Skeletal muscle tissue (tissue), 4 donors: ENCODE results near the gene AQP10. TPM values are rescaled to one million over a fixed set of nuclear protein-coding genes. Genes with fewer than 3 reads are reported as not detected.
"Not testable (repeated sequence)": the region's sequence is repeated elsewhere in the genome, so short reads cannot be mapped to it uniquely, and the experiment has no call there.

Experiments
- H3K27ac ChIP-seq: one replicate; pipeline ENCODE4 v1.7.0; 2013; ENCODE audit warnings: mild to moderate bottlenecking, low read depth, low read length, inconsistent platforms
- H3K27me3 ChIP-seq, 3 donors: one replicate each; pipeline ENCODE4 v1.7.0; 2013; ENCODE audit warnings: low read length in 3 of 3; ENCODE audit not compliant: control insufficient read depth in 3 of 3, insufficient read depth in 3 of 3
- H3K36me3 ChIP-seq, 3 donors: one replicate each; pipeline ENCODE4 v1.7.0; 2013; ENCODE audit warnings: low read length in 3 of 3; ENCODE audit not compliant: control insufficient read depth in 3 of 3, insufficient read depth in 3 of 3
- H3K4me1 ChIP-seq, 3 donors: one replicate each; pipeline ENCODE4 v1.7.0; 2013; ENCODE audit warnings: low read length in 3 of 3, mild to moderate bottlenecking in 3 of 3; ENCODE audit not compliant: control insufficient read depth in 3 of 3, insufficient read depth in 3 of 3
- H3K4me3 ChIP-seq, 3 donors: one replicate each; pipeline ENCODE4 v1.7.0; 2013; ENCODE audit warnings: low read length in 3 of 3
- H3K9ac ChIP-seq, 3 donors: one replicate each; pipeline ENCODE4 v1.7.0; 2013; ENCODE audit warnings: low read length in 3 of 3, mild to moderate bottlenecking in 3 of 3, moderate library complexity in 2 of 3, low read depth in 1 of 3
- H3K9me3 ChIP-seq, 3 donors: one replicate each; pipeline ENCODE4 v1.7.0; 2013; ENCODE audit warnings: low read length in 3 of 3; ENCODE audit not compliant: control insufficient read depth in 3 of 3
- total RNA-seq: library from RNA; depleted of rRNA; stranded (reverse); fragments of >200 nt; gene quantifications from one replicate; pipeline ENCODE4 v1.2.3, GENCODE V29; 2014
- donor health status: Osteomylitis.

The AQP10 gene
- total RNA-seq, 1 donor from 2014 or later, result not detected

- Histone ChIP-seq H3K9ac (peak overlapping the region in 1 of 3 donors; percentile 20), H3K27me3 (peaks cover 7 to 38% (median 38%) of the 10 kb centered on the region in 3 donors), H3K27ac (peak overlapping the region; percentile 36), H3K36me3 (peaks cover 0 to 8% (median 0%) of the 10 kb centered on the region in 3 donors), H3K4me3 (peak overlapping the region in 2 of 3 donors; percentile 5 to 22), H3K4me1 (peaks cover 29 to 33% (median 31%) of the 10 kb centered on the region in 3 donors), H3K9me3 (no peaks in the 10 kb centered on the region)
Measured at GRCh38 chr1:154329152-154329521, 8.2 kb downstream of the AQP10 start.

GRCh38 chr1:154329551-154330131, 8.7 kb downstream of the AQP10 start:
- no peaks in the 10 kb centered on the region for H3K9me3 ChIP-seq
- no peak overlapping the region for H3K4me3 ChIP-seq
- H3K27ac ChIP-seq, result no peak overlapping the region
- H3K36me3 ChIP-seq, result peaks cover 0 to 8% (median 0%) of the 10 kb centered on the region in 3 donors
- H3K9ac ChIP-seq, result no peak overlapping the region
- peaks cover 26 to 32% (median 31%) of the 10 kb centered on the region in 3 donors for H3K4me1 ChIP-seq
- peaks cover 7 to 36% (median 33%) of the 10 kb centered on the region in 3 donors for H3K27me3 ChIP-seq

- H3K27me3 ChIP-seq, result peaks cover 7 to 34% (median 29%) of the 10 kb centered on the region in 3 donors
- no peaks in the 10 kb centered on the region for H3K9me3 ChIP-seq
- no peak overlapping the region for H3K27ac ChIP-seq
- peaks cover 0 to 8% (median 0%) of the 10 kb centered on the region in 3 donors for H3K36me3 ChIP-seq
- peaks cover 22 to 31% (median 26%) of the 10 kb centered on the region in 3 donors for H3K4me1 ChIP-seq
- H3K9ac ChIP-seq, result no peak overlapping the region
- H3K4me3 ChIP-seq, result no peak overlapping the region
Measured at GRCh38 chr1:154330669-154331068, 9.8 kb downstream of the AQP10 start.

- no peak overlapping the region for H3K9ac ChIP-seq
- no peak overlapping the region for H3K4me3 ChIP-seq
- peaks cover 2 to 8% (median 4%) of the 10 kb centered on the region in 3 donors for H3K27me3 ChIP-seq
- peaks cover 0 to 13% (median 7%) of the 10 kb centered on the region in 3 donors for H3K36me3 ChIP-seq
- peaks cover 0 to under 1% (median 0%) of the 10 kb centered on the region in 3 donors for H3K4me1 ChIP-seq
- H3K27ac ChIP-seq, result no peak overlapping the region
- H3K9me3 ChIP-seq, result no peaks in the 10 kb centered on the region
Measured at GRCh38 chr1:154334079-154335024, 13.5 kb downstream of the AQP10 start.

GRCh38 chr1:154335025-154335714, 14.3 kb downstream of the AQP10 start:
- Histone ChIP-seq H3K27me3 (peaks cover 0 to 4% (median 0%) of the 10 kb centered on the region in 3 donors), H3K27ac (no peak overlapping the region), H3K9me3 (no peaks in the 10 kb centered on the region), H3K4me3 (no peak overlapping the region), H3K36me3 (peaks cover 0 to 20% (median 9%) of the 10 kb centered on the region in 3 donors), H3K4me1 (no peaks in the 10 kb centered on the region), H3K9ac (no peak overlapping the region)

- Histone ChIP-seq H3K9me3 (no peaks in the 10 kb centered on the region), H3K4me3 (no peak overlapping the region), H3K36me3 (peaks cover 6 to 14% (median 14%) of the 10 kb centered on the region in 3 donors), H3K27me3 (no peaks in the 10 kb centered on the region), H3K4me1 (no peaks in the 10 kb centered on the region), H3K27ac (no peak overlapping the region), H3K9ac (no peak overlapping the region)
Measured at GRCh38 chr1:154337253-154337894, 16.5 kb downstream of the AQP10 start.

GRCh38 chr1:154338875-154339274, 18.0 kb downstream of the AQP10 start:
- no peak overlapping the region for H3K27ac ChIP-seq
- H3K36me3 ChIP-seq, result peaks cover 6 to 23% (median 16%) of the 10 kb centered on the region in 3 donors

GRCh38 chr1:154341366-154341765, 20.5 kb downstream of the AQP10 start:
- not testable (repeated sequence) for H3K9ac ChIP-seq, H3K27ac ChIP-seq, H3K4me3 ChIP-seq, H3K27me3 ChIP-seq, H3K9me3 ChIP-seq, H3K4me1 ChIP-seq
- peaks cover 13 to 45% (median 24%) of the 10 kb centered on the region in 3 donors for H3K36me3 ChIP-seq

More at GRCh38 chr1:154338875-154339274, 18.0 kb downstream of the AQP10 start:
- Histone ChIP-seq H3K27me3 (no peaks in the 10 kb centered on the region), H3K4me1 (no peaks in the 10 kb centered on the region), H3K4me3 (no peak overlapping the region), H3K9me3 (no peaks in the 10 kb centered on the region), H3K9ac (no peak overlapping the region)

- Histone ChIP-seq H3K27ac (no peak overlapping the region), H3K4me3 (no peak overlapping the region), H3K9ac (no peak overlapping the region), H3K9me3 (no peaks in the 10 kb centered on the region), H3K4me1 (no peaks in the 10 kb centered on the region), H3K27me3 (no peaks in the 10 kb centered on the region), H3K36me3 (peaks cover 15 to 48% (median 24%) of the 10 kb centered on the region in 3 donors)
Measured at GRCh38 chr1:154342132-154342531, 21.2 kb downstream of the AQP10 start.
